ENCODE data around the gene NUMA1. TPM values are rescaled to one million over a fixed set of nuclear protein-coding genes. Genes with fewer than 3 reads are reported as not detected.

The NUMA1 gene
- polyA plus RNA-seq, 1 donor (not counting 4 experiments of a cell fraction or from before 2014, with no cell fraction given): 38.8 TPM

DNA sequence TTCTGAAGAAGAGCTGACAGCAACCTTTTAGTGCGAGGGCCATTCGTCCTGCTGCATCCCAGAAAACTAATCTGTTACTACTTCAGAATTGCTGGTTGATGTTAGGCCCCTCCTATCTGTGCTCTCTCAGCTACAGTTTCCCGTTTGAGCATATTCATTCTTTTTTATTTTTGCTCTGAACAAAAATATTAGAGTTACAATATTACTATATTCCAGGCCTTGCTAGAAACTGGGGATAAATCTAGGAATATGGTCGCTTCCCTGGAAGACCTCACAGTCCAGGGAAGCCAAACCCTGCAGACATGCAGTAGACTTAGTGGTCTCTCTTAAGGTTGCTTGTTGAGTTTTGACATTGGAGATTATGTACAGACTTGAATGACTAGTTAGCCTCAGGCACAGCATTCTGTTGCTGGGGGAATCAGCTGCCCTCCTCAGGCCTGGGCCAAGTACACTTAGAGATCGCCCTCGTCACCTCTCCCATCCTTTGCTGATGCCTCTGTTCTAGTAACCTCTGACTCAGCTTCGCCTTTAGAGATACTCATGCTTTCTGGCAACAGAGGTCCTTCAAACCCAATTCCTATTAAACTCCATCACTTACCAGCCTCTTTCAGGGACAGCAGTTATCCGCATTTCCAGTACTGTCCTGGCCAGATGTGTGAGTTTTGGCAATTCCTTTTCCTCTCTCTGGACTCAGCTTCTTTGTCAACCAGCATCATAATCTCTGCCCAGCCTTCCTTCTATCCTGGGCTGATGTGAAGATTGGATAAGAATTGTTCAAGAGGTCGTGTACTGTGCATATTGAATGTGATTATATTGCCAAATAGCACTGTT is 32.9 kb upstream of the NUMA1 start:
- H3K9me1 ChIP-seq (ENCODE audit: control insufficient read depth, extremely low read depth, insufficient read depth, low read length): no peaks in the 10 kb centered on the region
- H3K36me3 ChIP-seq (ENCODE audit: control insufficient read depth in 2 of 2, extremely low read depth in 1 of 2, insufficient read depth in 2 of 2, low read length in 2 of 2): peaks cover 2 to 8% of the 10 kb centered on the region in 2 experiments
- peaks cover 46% of the 10 kb centered on the region for H3K4me1 ChIP-seq (ENCODE audit: control insufficient read depth, extremely low read depth, insufficient read depth, low read length)
- peaks cover 4% of the 10 kb centered on the region for H3K79me2 ChIP-seq (ENCODE audit: control insufficient read depth, insufficient read depth, low read length)
- peak overlapping the region; percentile 99 for H3K27ac ChIP-seq (ENCODE audit: control insufficient read depth, insufficient read depth, low read length)
- no peaks in the 10 kb centered on the region for H3K9me3 ChIP-seq (ENCODE audit: control insufficient read depth, low read depth, low read length)
- dilution Hi-C loops (cut with MboI; ENCODE audit: extremely low pct_ligation_motif_present, low sequenced_read_pairs): no loop called here
- H3K9ac ChIP-seq (ENCODE audit: control insufficient read depth, extremely low read depth, insufficient read depth, low read length): peak overlapping the region; percentile 99
- peak overlapping the region; percentile 50 to 91 (median 62) for H3K4me3 ChIP-seq (ENCODE audit: control insufficient read depth in 2 of 3, extremely low read depth in 1 of 3, insufficient read depth in 2 of 3, low read depth in 1 of 3, low read length in 3 of 3)
- peak; percentile 90 for DNase-seq (ENCODE audit: low read depth, low spot score)
- peak overlapping the region; percentile 86 for H2AFZ ChIP-seq (ENCODE audit: control insufficient read depth, low read length)
- peak overlapping the region; percentile 85 for H3K4me2 ChIP-seq (ENCODE audit: control insufficient read depth, extremely low read depth, insufficient read depth, low read depth, low read length)
- no peaks in the 10 kb centered on the region for H3K27me3 ChIP-seq (ENCODE audit: control insufficient read depth, extremely low read depth, insufficient read depth, low read length)
- no peaks in the 10 kb centered on the region for H4K20me1 ChIP-seq (ENCODE audit: control insufficient read depth, extremely low read depth, insufficient read depth, low read length)
- TF ChIP-seq, protein P1, sequence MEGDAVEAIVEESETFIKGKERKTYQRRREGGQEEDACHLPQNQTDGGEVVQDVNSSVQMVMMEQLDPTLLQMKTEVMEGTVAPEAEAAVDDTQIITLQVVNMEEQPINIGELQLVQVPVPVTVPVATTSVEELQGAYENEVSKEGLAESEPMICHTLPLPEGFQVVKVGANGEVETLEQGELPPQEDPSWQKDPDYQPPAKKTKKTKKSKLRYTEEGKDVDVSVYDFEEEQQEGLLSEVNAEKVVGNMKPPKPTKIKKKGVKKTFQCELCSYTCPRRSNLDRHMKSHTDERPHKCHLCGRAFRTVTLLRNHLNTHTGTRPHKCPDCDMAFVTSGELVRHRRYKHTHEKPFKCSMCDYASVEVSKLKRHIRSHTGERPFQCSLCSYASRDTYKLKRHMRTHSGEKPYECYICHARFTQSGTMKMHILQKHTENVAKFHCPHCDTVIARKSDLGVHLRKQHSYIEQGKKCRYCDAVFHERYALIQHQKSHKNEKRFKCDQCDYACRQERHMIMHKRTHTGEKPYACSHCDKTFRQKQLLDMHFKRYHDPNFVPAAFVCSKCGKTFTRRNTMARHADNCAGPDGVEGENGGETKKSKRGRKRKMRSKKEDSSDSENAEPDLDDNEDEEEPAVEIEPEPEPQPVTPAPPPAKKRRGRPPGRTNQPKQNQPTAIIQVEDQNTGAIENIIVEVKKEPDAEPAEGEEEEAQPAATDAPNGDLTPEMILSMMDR (optimal IDR thresholded peaks at IDR 0.05 in 1 of 3, IDR thresholded peaks at IDR 0.05 in 1 of 3, conservative IDR thresholded peaks at IDR 0.05 in 1 of 3; ENCODE audit: extremely low read depth in 1 of 3, insufficient read depth in 2 of 3, low read length in 3 of 3): no peak
- no peak for TF ChIP-seq EZH2 (IDR thresholded peaks at IDR 0.05; ENCODE audit: low read length)
- FAIRE-seq: peak; percentile 5

DNA sequence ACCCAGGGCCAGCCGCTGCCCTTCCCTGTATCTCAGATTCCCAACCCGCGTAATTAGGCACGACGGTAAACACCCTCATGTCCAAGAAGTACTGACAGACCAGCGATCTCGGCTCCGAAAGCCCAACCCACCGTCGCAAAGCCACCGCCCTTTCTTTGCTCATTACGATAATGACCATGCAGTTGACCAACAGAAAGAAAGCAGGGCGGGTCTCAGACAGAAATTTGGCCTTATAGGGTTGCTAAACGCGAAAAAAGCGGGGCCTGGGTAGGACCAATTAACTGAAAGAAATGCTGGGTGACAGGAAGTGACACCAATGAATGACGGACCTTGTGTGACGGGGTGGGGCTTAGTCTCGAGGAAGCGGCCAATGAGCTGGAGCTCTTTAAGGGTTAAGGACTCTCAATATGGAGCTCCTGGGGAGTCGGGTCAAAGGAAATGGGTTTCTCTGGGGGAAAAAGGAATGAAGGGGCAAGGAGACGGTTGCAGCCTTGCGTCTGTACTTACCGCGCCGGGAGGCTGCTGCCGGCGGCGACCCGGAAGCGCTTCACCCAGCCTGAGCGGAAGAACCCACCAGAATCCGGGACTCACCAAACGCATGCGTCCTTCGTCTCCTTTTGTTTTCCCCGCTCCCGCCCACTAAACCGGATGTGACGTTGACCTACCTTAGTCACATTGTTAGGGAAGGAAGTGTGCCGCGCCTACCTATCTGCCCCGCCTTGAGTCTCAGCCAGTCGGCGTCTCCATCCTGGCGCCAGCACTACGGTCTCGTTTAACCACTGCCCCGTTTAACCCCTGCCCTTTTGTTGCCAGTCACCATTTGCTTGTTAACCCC is 32.0 kb upstream of the NUMA1 start, which contains the start of gene ANAPC15:
Gene ANAPC15 (minus strand): TSS at position 553 of the 835 bp plus-strand sequence. CDS start 1,419 bp downstream, outside the sequence.
- H3K9me3 ChIP-seq (ENCODE audit: control insufficient read depth, low read depth, low read length): no peaks in the 10 kb centered on the region
- H3K9ac ChIP-seq (ENCODE audit: control insufficient read depth, extremely low read depth, insufficient read depth, low read length): peak within 1 kb of the TSS; percentile 99
- dilution Hi-C loops (cut with MboI; ENCODE audit: extremely low pct_ligation_motif_present, low sequenced_read_pairs): no loop called here
- no peak for TF ChIP-seq EZH2 (IDR thresholded peaks at IDR 0.05; ENCODE audit: low read length)
- TF ChIP-seq, protein P1 (optimal IDR thresholded peaks at IDR 0.05 in 1 of 3, IDR thresholded peaks at IDR 0.05 in 1 of 3, conservative IDR thresholded peaks at IDR 0.05 in 1 of 3; ENCODE audit: extremely low read depth in 1 of 3, insufficient read depth in 2 of 3, low read length in 3 of 3): no peak
- H3K27ac ChIP-seq (ENCODE audit: control insufficient read depth, insufficient read depth, low read length): peak within 1 kb of the TSS; percentile 99
- H3K4me2 ChIP-seq (ENCODE audit: control insufficient read depth, extremely low read depth, insufficient read depth, low read depth, low read length): peak within 1 kb of the TSS; percentile 85
- no peaks in the 10 kb centered on the region for H4K20me1 ChIP-seq (ENCODE audit: control insufficient read depth, extremely low read depth, insufficient read depth, low read length)
- no peaks in the 10 kb centered on the region for H3K9me1 ChIP-seq (ENCODE audit: control insufficient read depth, extremely low read depth, insufficient read depth, low read length)
- H3K4me1 ChIP-seq (ENCODE audit: control insufficient read depth, extremely low read depth, insufficient read depth, low read length): peaks cover 46% of the 10 kb centered on the region
- DNase-seq (ENCODE audit: low read depth, low spot score) (peak; percentile 97), FAIRE-seq (peak; percentile 89)
- peak within 1 kb of the TSS; percentile 50 to 91 (median 62) for H3K4me3 ChIP-seq (ENCODE audit: control insufficient read depth in 2 of 3, extremely low read depth in 1 of 3, insufficient read depth in 2 of 3, low read depth in 1 of 3, low read length in 3 of 3)
- H3K36me3 ChIP-seq (ENCODE audit: control insufficient read depth in 2 of 2, extremely low read depth in 1 of 2, insufficient read depth in 2 of 2, low read length in 2 of 2): peaks cover 0 to 7% of the 10 kb centered on the region in 2 experiments
- peak within 1 kb of the TSS; percentile 91 for H2AFZ ChIP-seq (ENCODE audit: control insufficient read depth, low read length)
- H3K27me3 ChIP-seq (ENCODE audit: control insufficient read depth, extremely low read depth, insufficient read depth, low read length): no peaks in the 10 kb centered on the region
- H3K79me2 ChIP-seq (ENCODE audit: control insufficient read depth, insufficient read depth, low read length): peaks cover 4% of the 10 kb centered on the region

Data from keratinocyte (primary cell).